ENCODE measurements around the gene WHAMM.

- TF ChIP-seq CTCF (IDR thresholded peaks at IDR 0.05) (no peak), POLR2A (IDR thresholded peaks at IDR 0.05) (no peak)
These were observed 53.5 kb downstream of the WHAMM start for GRCh38 chr15:82862886-82863285.
